ENCODE results near the gene C12orf57.

Gene C12orf57

GRCh38 chr12:6966351-6966750 is 22.5 kb downstream of the C12orf57 start:
- DNase-seq = no peak

- no peak for DNase-seq
Measured at GRCh38 chr12:6967651-6968100, 23.9 kb downstream of the C12orf57 start.

GRCh38 chr12:6968426-6968825 is 24.6 kb downstream of the C12orf57 start:
- no peak for DNase-seq

GRCh38 chr12:6970096-6970527 is 26.3 kb downstream of the C12orf57 start:
- DNase-seq = no peak

- DNase-seq = no peak
Measured at GRCh38 chr12:6974180-6974579, 30.4 kb downstream of the C12orf57 start.

- no peak for DNase-seq
Measured at GRCh38 chr12:6975297-6976032, 31.6 kb downstream of the C12orf57 start.

- DNase-seq = no peak
Measured at GRCh38 chr12:6977653-6978052, 33.8 kb downstream of the C12orf57 start.

GRCh38 chr12:6978188-6978587 is 34.4 kb downstream of the C12orf57 start:
- no peak for DNase-seq

GRCh38 chr12:6978611-6979011 is 34.8 kb downstream of the C12orf57 start:
- DNase-seq = no peak

- no peak for DNase-seq
Measured at GRCh38 chr12:6979021-6979420, 35.2 kb downstream of the C12orf57 start.

- no peak for DNase-seq
Measured at GRCh38 chr12:6979453-6979852, 35.6 kb downstream of the C12orf57 start.

GRCh38 chr12:6980075-6980474 is 36.3 kb downstream of the C12orf57 start:
- no peak for DNase-seq

GRCh38 chr12:6980740-6981139 is 36.9 kb downstream of the C12orf57 start:
- DNase-seq = no peak

GRCh38 chr12:6981152-6982052 is 37.6 kb downstream of the C12orf57 start:
- no peak for DNase-seq

- no peak for DNase-seq
Measured at GRCh38 chr12:6982532-6982931, 38.7 kb downstream of the C12orf57 start.

- no peak for DNase-seq
Measured at GRCh38 chr12:6987956-6988553, 44.2 kb downstream of the C12orf57 start.

Data from suppressor macrophage treated with lipopolysaccharide for 4 hours (primary cell).